ENCODE measurements around the gene B3GNT2.
"Not testable (repeated sequence)": the region's sequence is repeated elsewhere in the genome, so short reads cannot be mapped to it uniquely, and the experiment has no call there.

The B3GNT2 gene

DNA sequence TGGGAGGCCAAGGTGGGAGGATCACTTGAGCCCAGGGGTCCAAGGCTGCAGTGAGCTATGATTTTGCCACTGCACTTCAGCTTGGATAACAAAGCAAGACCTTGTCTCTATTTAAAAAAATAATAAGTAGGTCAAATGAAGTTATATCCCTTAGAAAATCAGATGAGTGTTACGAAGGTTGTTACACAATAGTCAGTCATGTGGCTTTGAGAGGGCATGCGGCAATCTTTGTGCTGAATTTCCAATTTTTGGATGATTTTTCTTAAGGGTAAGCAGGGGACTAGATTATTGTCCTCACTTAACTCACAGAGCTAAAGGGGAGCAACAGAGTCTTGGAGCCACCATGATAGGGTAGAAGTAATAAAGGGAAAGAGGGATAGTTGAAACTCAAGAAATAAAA, 71.8 kb downstream of the B3GNT2 start:
- H3K4me3 ChIP-seq (ENCODE audit: low read length, poor library complexity, severe bottlenecking) = no peak overlapping the region
- H4K20me1 ChIP-seq (ENCODE audit: insufficient read depth, low read length, poor library complexity, severe bottlenecking) = no peaks in the 10 kb centered on the region
- no peaks in the 10 kb centered on the region for H3K36me3 ChIP-seq (ENCODE audit: insufficient read depth, low read length)
- H3K79me2 ChIP-seq (ENCODE audit: insufficient read depth, low read length) = no peaks in the 10 kb centered on the region
- H3K9ac ChIP-seq (ENCODE audit: low read depth, low read length, poor library complexity, severe bottlenecking) = no peak overlapping the region
- TF ChIP-seq EZH2phosphoT487 (IDR thresholded peaks at IDR 0.05; ENCODE audit: borderline replicate concordance) = no peak
- TF ChIP-seq CTCF (conservative IDR thresholded peaks at IDR 0.05; ENCODE audit: low read length) = no peak
- H2AFZ ChIP-seq (ENCODE audit: low read length) = no peak overlapping the region
- no peaks in the 10 kb centered on the region for H3K27me3 ChIP-seq (ENCODE audit: insufficient read depth, low read length, poor library complexity, severe bottlenecking)
- no peaks in the 10 kb centered on the region for H3K4me1 ChIP-seq (ENCODE audit: insufficient read depth, low read length, poor library complexity, severe bottlenecking)
- no peaks in the 10 kb centered on the region for H3F3A ChIP-seq (ENCODE audit: low read depth)
- H3K9me3 ChIP-seq (ENCODE audit: insufficient read depth, low read depth, low read length) = no peaks in the 10 kb centered on the region
- no peaks in the 10 kb centered on the region for H3K9me2 ChIP-seq (replicated peaks; ENCODE audit: low read depth, low read length)
- no peak overlapping the region for H3K4me2 ChIP-seq (ENCODE audit: low read depth, low read length, poor library complexity, severe bottlenecking)

DNA sequence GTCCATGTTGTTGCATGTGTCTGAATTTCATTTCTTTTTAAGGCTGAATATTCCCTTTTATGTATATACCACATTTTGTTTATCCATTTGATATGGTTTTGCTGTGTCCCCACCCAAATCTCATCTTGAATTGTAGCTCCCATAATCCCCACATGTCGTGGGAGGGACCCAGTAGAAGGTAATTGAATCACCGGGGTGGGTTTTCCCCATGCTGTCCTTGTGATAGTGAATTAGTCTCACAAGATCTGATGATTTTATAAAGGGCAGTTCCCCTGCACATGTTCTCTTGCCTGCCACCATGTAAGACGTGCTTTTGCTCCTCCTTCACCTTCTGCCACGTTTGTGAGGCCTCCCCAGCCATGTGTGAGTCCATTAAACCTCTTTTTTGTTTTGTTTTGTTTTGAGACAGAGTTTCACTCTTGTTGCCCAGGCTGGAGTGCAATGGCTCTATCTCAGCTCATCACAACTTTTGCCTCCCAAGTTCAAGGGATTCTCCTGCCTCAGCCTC, 72.8 kb downstream of the B3GNT2 start:
- not testable (repeated sequence) for H3K9ac ChIP-seq (ENCODE audit: low read depth, low read length, poor library complexity, severe bottlenecking); H3K4me3 ChIP-seq (ENCODE audit: low read length, poor library complexity, severe bottlenecking); H3F3A ChIP-seq (ENCODE audit: low read depth); H4K20me1 ChIP-seq (ENCODE audit: insufficient read depth, low read length, poor library complexity, severe bottlenecking); H3K4me1 ChIP-seq (ENCODE audit: insufficient read depth, low read length, poor library complexity, severe bottlenecking); H3K27me3 ChIP-seq (ENCODE audit: insufficient read depth, low read length, poor library complexity, severe bottlenecking); H3K9me2 ChIP-seq (replicated peaks; ENCODE audit: low read depth, low read length); H3K9me3 ChIP-seq (ENCODE audit: insufficient read depth, low read depth, low read length); H2AFZ ChIP-seq (ENCODE audit: low read length); H3K36me3 ChIP-seq (ENCODE audit: insufficient read depth, low read length); H3K79me2 ChIP-seq (ENCODE audit: insufficient read depth, low read length); H3K4me2 ChIP-seq (ENCODE audit: low read depth, low read length, poor library complexity, severe bottlenecking)

DNA sequence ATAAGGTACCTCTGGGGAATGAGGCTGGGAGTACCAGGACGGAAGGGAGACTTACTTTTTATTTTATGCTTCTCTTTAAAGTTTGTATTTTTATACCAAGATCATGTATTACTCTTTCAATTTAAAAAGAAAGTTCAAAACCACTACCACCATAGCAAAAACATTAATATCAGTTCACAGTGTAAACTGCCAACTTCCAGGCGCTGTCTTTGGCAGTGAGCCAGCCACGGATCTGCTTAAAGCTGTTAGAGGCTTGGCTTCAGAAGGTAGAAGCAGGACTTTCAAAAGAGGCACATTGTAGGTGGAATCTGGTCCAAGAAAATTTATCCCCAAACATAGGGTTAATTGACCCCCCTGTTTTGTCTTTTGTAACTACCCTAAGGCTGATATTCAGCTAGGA, 74.8 kb downstream of the B3GNT2 start:
- no peak overlapping the region for H3K4me3 ChIP-seq (ENCODE audit: low read length, poor library complexity, severe bottlenecking)
- no peak for TF ChIP-seq CTCF (conservative IDR thresholded peaks at IDR 0.05; ENCODE audit: low read length)
- TF ChIP-seq EZH2phosphoT487 (IDR thresholded peaks at IDR 0.05; ENCODE audit: borderline replicate concordance) = no peak
- no peak overlapping the region for H3K9ac ChIP-seq (ENCODE audit: low read depth, low read length, poor library complexity, severe bottlenecking)
- no peak overlapping the region for H3K4me2 ChIP-seq (ENCODE audit: low read depth, low read length, poor library complexity, severe bottlenecking)
- H3K36me3 ChIP-seq (ENCODE audit: insufficient read depth, low read length) = no peaks in the 10 kb centered on the region
- no peaks in the 10 kb centered on the region for H3K9me3 ChIP-seq (ENCODE audit: insufficient read depth, low read depth, low read length)
- H3K27me3 ChIP-seq (ENCODE audit: insufficient read depth, low read length, poor library complexity, severe bottlenecking) = no peaks in the 10 kb centered on the region
- no peaks in the 10 kb centered on the region for H3F3A ChIP-seq (ENCODE audit: low read depth)
- H3K9me2 ChIP-seq (replicated peaks; ENCODE audit: low read depth, low read length) = no peaks in the 10 kb centered on the region
- no peaks in the 10 kb centered on the region for H3K4me1 ChIP-seq (ENCODE audit: insufficient read depth, low read length, poor library complexity, severe bottlenecking)
- H3K79me2 ChIP-seq (ENCODE audit: insufficient read depth, low read length) = no peaks in the 10 kb centered on the region
- H4K20me1 ChIP-seq (ENCODE audit: insufficient read depth, low read length, poor library complexity, severe bottlenecking) = no peaks in the 10 kb centered on the region
- no peak overlapping the region for H2AFZ ChIP-seq (ENCODE audit: low read length)

Measured in Loucy (cell line).